Choroid plexus epithelial cell (primary cell): Measurements from ENCODE around the gene ZFHX2.
A peak's percentile ranks its signal among the peaks of the same experiment; 100 is the strongest.

Experiments
- DNase-seq: peaks from one replicate; pipeline ENCODE4 v3.0.0-alpha.2; 2010; ENCODE audit warnings: low read depth
- H3K4me3 ChIP-seq: 2 replicates; pipeline ENCODE4 v1.5.1; 2011; ENCODE audit warnings: low read depth, mild to moderate bottlenecking, control low read depth, low read length, moderate library complexity
- TF ChIP-seq, protein P1 (sequence below): conservative IDR thresholded peaks from 2 replicates; pipeline ENCODE4 v1.5.1; 2011; ENCODE audit warnings: low read depth, mild to moderate bottlenecking, control low read depth, inconsistent platforms, low read length, moderate library complexity

The ZFHX2 gene

GRCh38 chr14:23529016-23529415 lies 22.5 kb downstream of the ZFHX2 start:
- DNase-seq, result no peak
- no peak overlapping the region for H3K4me3 ChIP-seq
- TF ChIP-seq, protein P1, sequence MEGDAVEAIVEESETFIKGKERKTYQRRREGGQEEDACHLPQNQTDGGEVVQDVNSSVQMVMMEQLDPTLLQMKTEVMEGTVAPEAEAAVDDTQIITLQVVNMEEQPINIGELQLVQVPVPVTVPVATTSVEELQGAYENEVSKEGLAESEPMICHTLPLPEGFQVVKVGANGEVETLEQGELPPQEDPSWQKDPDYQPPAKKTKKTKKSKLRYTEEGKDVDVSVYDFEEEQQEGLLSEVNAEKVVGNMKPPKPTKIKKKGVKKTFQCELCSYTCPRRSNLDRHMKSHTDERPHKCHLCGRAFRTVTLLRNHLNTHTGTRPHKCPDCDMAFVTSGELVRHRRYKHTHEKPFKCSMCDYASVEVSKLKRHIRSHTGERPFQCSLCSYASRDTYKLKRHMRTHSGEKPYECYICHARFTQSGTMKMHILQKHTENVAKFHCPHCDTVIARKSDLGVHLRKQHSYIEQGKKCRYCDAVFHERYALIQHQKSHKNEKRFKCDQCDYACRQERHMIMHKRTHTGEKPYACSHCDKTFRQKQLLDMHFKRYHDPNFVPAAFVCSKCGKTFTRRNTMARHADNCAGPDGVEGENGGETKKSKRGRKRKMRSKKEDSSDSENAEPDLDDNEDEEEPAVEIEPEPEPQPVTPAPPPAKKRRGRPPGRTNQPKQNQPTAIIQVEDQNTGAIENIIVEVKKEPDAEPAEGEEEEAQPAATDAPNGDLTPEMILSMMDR, result no peak

GRCh38 chr14:23528555-23528954 lies 23.0 kb downstream of the ZFHX2 start:
- no peak overlapping the region for H3K4me3 ChIP-seq
- TF ChIP-seq, protein P1, result peak; percentile 52
- peak; percentile 7 for DNase-seq

DNA sequence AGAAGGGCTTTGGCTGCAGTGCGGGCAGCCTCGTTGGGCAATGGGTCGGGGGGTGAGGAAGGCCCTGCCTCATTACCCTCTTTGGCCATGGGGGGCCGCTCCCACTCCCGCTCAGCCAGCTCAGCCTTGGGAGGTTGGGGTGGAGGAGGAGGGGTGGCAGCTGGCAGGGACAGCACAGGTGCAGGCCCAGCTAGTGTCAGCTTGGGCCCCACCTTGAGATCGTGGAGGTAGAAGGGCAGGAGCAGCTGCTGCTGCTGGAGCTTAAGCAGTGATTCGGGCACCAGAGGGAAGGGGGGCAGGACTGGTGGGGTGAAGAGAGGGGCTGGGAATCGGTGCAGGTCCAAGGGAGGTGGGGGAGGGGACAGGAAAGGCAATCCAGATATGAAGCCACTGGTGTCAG lies 26.0 kb downstream of the ZFHX2 start:
- TF ChIP-seq, protein P1, result no peak
- no peak overlapping the region for H3K4me3 ChIP-seq
- no peak for DNase-seq

- TF ChIP-seq, protein P1, result no peak
- no peak for DNase-seq
- H3K4me3 ChIP-seq, result no peak overlapping the region
These were observed 26.6 kb downstream of the ZFHX2 start for GRCh38 chr14:23524954-23525353.

DNA sequence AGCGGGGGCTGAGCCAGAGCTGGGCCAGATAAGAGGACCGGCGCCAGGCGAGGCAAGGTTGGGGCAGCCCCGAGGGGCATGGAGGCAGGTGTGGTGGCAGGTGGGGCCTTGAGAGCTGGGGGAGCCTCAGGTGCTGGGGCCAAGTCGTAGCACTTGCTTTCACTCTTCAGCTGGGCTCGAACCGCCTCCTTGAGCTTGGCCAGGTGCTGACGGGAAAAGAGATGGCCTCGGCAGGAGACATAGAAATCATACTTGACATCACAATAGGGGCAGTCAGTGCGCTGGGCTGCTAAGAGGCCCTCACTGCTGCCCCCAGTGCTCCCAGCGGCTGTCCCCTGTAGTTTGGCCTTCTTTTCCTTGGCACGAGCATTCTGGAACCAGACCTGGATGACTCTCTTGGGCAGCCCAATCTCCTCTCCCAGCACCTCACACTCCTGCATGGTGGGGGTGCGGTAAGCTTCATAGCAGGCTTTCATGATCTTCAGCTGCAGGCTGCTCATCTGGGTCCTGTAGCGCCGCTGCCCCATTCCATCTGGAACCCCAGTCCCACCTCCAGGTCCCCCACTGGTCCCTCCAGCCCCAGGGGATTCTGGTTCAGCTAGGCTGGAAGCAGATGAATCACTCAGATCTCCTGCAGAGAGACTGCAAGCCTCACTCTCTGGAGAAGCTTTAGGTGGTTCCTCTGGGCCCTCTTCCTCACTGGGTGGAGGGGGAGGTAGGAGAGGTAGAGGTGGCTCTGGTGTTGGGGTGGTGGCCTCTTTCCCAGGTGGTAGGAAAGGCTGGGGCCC lies 28.1 kb downstream of the ZFHX2 start:
- peak; percentile 7 for DNase-seq
- TF ChIP-seq, protein P1, result no peak
- no peak overlapping the region for H3K4me3 ChIP-seq

- no peak overlapping the region for H3K4me3 ChIP-seq
- DNase-seq, result no peak
- TF ChIP-seq, protein P1, result no peak
These were observed 28.8 kb downstream of the ZFHX2 start for GRCh38 chr14:23522643-23523198.
